ENCODE measurements around the gene DEXI. TPM values are rescaled to one million over a fixed set of nuclear protein-coding genes. Genes with fewer than 3 reads are reported as not detected.

The DEXI gene
- total RNA-seq, 1 experiment from 2014 or later: 28.3 TPM

- H3K4me3 Mint-ChIP-seq: no peak overlapping the region
- no peaks in the 10 kb centered on the region for H3K9me3 Mint-ChIP-seq
These were observed 8.4 kb downstream of the DEXI start for GRCh38 chr16:10933865-10934264.

More at GRCh38 chr16:10933865-10934264, 8.4 kb downstream of the DEXI start:
- H2BK120ac ChIP-seq (ENCODE audit: low read depth, low read length, poor library complexity, severe bottlenecking): no peak overlapping the region
- H3K4me1 Mint-ChIP-seq: peaks cover 0 to 2% of the 10 kb centered on the region in 2 experiments; a peak in 2 of 4 replicates
- no peak overlapping the region for H3K18ac ChIP-seq (ENCODE audit: insufficient read length, low read depth, low read length)
- no peak overlapping the region for H4K5ac ChIP-seq (ENCODE audit: insufficient read length, low read depth, low read length)
- no peak overlapping the region for H3K27ac ChIP-seq (ENCODE audit: insufficient read length, low read depth, low read length)
- H3K27me3 ChIP-seq (ENCODE audit: insufficient read depth, low read length): no peaks in the 10 kb centered on the region
- TF ChIP-seq, protein P1, sequence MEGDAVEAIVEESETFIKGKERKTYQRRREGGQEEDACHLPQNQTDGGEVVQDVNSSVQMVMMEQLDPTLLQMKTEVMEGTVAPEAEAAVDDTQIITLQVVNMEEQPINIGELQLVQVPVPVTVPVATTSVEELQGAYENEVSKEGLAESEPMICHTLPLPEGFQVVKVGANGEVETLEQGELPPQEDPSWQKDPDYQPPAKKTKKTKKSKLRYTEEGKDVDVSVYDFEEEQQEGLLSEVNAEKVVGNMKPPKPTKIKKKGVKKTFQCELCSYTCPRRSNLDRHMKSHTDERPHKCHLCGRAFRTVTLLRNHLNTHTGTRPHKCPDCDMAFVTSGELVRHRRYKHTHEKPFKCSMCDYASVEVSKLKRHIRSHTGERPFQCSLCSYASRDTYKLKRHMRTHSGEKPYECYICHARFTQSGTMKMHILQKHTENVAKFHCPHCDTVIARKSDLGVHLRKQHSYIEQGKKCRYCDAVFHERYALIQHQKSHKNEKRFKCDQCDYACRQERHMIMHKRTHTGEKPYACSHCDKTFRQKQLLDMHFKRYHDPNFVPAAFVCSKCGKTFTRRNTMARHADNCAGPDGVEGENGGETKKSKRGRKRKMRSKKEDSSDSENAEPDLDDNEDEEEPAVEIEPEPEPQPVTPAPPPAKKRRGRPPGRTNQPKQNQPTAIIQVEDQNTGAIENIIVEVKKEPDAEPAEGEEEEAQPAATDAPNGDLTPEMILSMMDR (conservative IDR thresholded peaks at IDR 0.05): no peak
- H4K20me1 ChIP-seq (ENCODE audit: control insufficient read depth, insufficient read depth, insufficient read length): no peaks in the 10 kb centered on the region
- no peaks in the 10 kb centered on the region for H3K79me1 ChIP-seq (ENCODE audit: insufficient read depth, low read depth, low read length, poor library complexity, severe bottlenecking)
- peaks cover 2 to 23% (median 16%) of the 10 kb centered on the region in 3 experiments; a peak in 6 of 7 replicates for H3K36me3 Mint-ChIP-seq (ENCODE audit: insufficient read depth in 1 of 3, low read depth in 3 of 3)
- H3K27me3 Mint-ChIP-seq (ENCODE audit: low read depth): no peaks in the 10 kb centered on the region
- H3K9ac ChIP-seq (ENCODE audit: extremely low read depth, insufficient read length, low read length): no peak overlapping the region
- H3T11ph ChIP-seq (ENCODE audit: low read length): no peak overlapping the region
- no peak overlapping the region; a peak in 1 of 7 replicates for H3K27ac Mint-ChIP-seq
- no peaks in the 10 kb centered on the region for H3K4me1 ChIP-seq (ENCODE audit: insufficient read depth, low read length)
- no peak overlapping the region for H2BK20ac ChIP-seq (ENCODE audit: low read depth, low read length, poor library complexity, severe bottlenecking)
- H3K14ac ChIP-seq (ENCODE audit: insufficient read depth, low read length): no peak overlapping the region
- H2BK15ac ChIP-seq (ENCODE audit: low read depth, low read length): no peak overlapping the region
- no peak overlapping the region for H4K91ac ChIP-seq (ENCODE audit: insufficient read length, low read depth, low read length)
- H3K79me2 ChIP-seq (ENCODE audit: insufficient read depth, low read length): no peaks in the 10 kb centered on the region
- no peak overlapping the region for H3K4me2 ChIP-seq (ENCODE audit: insufficient read depth, insufficient read length, low read length)
- H3K9me3 ChIP-seq (ENCODE audit: control insufficient read depth, low read depth, low read length): no peaks in the 10 kb centered on the region
- H3K23ac ChIP-seq (ENCODE audit: insufficient read length, low read depth, low read length): no peak overlapping the region
- no peak overlapping the region for H3K56ac ChIP-seq (ENCODE audit: insufficient read length, low read depth, low read length)
- no CpG with 5 or more reads among the region's 8 CpGs for WGBS (ENCODE audit: extremely low coverage, insufficient read length, low lambda C conversion rate)
- no peak overlapping the region for H2AFZ ChIP-seq (ENCODE audit: low read length)
- no peak overlapping the region for H4K8ac ChIP-seq (replicated peaks; ENCODE audit: insufficient read length, low read depth, low read length)
- no peak overlapping the region for H2AK5ac ChIP-seq (ENCODE audit: insufficient read length, low read length)
- DNase-seq: no peak
- H2BK12ac ChIP-seq (ENCODE audit: insufficient read length, low read depth, low read length): no peak overlapping the region
- H3K23me2 ChIP-seq (ENCODE audit: insufficient read length, low read depth, low read length, poor library complexity, severe bottlenecking): no peaks in the 10 kb centered on the region
- no peak overlapping the region for H3K4ac ChIP-seq (ENCODE audit: low read depth, low read length)
- no peak overlapping the region for H2BK5ac ChIP-seq (ENCODE audit: insufficient read length, low read length)

Measured in H9 (cell line).